Vagina (tissue), 2 donors: Measurements from ENCODE around the gene ELOVL1.

ENCODE experiments used
- POLR2A ChIP-seq, 2 donors: fragments of 450-650 bp; IDR thresholded peaks; one replicate each; pipeline ENCODE4 v1.6.1; 2017; ENCODE audit warnings: antibody characterized with exemption in 2 of 2, mild to moderate bottlenecking in 2 of 2, moderate library complexity in 2 of 2
- TF ChIP-seq, protein P1 (sequence below), 3 experiments: fragments of 450-650 bp in 2 of 3; fragments of 200-600 bp in 1 of 3; sonication (generic) in 1 of 3; IDR thresholded peaks; one replicate each; pipeline ENCODE4 v1.5.1; 2017 to 2019; ENCODE audit warnings: antibody characterized with exemption in 3 of 3, mild to moderate bottlenecking in 2 of 3, moderate library complexity in 2 of 3

DNA sequence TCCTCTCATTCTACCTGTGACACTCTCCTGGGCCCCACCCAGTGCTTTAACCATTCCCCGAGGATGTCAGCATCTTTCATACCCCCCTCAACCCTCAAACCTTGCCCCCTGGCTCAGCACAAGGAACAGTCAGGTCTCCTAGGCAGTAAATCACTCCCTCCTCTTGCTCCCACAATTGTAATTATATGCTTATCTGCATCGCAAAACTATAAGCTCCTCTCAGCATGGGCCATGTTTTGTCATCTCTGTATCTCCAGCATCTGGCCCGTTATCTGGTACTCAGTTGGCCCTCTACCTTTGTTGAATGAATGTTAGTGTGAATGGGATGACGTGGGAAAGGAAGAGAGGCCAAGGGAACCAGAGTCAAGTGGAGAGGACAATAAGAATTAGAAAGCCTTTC, 2.8 kb upstream of the ELOVL1 start:
- TF ChIP-seq, protein P1, sequence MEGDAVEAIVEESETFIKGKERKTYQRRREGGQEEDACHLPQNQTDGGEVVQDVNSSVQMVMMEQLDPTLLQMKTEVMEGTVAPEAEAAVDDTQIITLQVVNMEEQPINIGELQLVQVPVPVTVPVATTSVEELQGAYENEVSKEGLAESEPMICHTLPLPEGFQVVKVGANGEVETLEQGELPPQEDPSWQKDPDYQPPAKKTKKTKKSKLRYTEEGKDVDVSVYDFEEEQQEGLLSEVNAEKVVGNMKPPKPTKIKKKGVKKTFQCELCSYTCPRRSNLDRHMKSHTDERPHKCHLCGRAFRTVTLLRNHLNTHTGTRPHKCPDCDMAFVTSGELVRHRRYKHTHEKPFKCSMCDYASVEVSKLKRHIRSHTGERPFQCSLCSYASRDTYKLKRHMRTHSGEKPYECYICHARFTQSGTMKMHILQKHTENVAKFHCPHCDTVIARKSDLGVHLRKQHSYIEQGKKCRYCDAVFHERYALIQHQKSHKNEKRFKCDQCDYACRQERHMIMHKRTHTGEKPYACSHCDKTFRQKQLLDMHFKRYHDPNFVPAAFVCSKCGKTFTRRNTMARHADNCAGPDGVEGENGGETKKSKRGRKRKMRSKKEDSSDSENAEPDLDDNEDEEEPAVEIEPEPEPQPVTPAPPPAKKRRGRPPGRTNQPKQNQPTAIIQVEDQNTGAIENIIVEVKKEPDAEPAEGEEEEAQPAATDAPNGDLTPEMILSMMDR (IDR thresholded peaks at IDR 0.05): no peak
- TF ChIP-seq POLR2A (IDR thresholded peaks at IDR 0.05): no peak
